ENCODE measurements around the gene ZNF778.
A peak's percentile ranks its signal among the peaks of the same experiment; 100 is the strongest.

ZNF778 gene

GRCh38 chr16:89217388-89218191 lies at the start of gene ZNF778:
Gene ZNF778 (plus strand): TSS chr16:89217703. CDS start chr16:89221128, 3,425 bp downstream.
- Histone ChIP-seq H3K4me3 (ENCODE audit: low read depth in 1 of 2, low read length in 2 of 2) (peak within 1 kb of the TSS; percentile 70 to 91), H3K36me3 (ENCODE audit: control insufficient read depth in 1 of 2, insufficient read depth in 2 of 2, low read length in 2 of 2) (peaks cover 13 to 22% of the 10 kb centered on the region in 2 donors), H3K9me3 (ENCODE audit: control insufficient read depth in 1 of 2, low read length in 2 of 2) (no peaks in the 10 kb centered on the region), H3K27ac (ENCODE audit: low read depth, low read length) (peak within 1 kb of the TSS; percentile 97), H3K9ac (ENCODE audit: low read depth in 1 of 2, low read length in 2 of 2) (peak within 1 kb of the TSS; percentile 78 to 88), H3K4me1 (ENCODE audit: control insufficient read depth in 1 of 2, insufficient read depth in 2 of 2, low read length in 2 of 2) (peaks cover 7 to 14% of the 10 kb centered on the region in 2 donors), H3K27me3 (ENCODE audit: control insufficient read depth in 1 of 2, insufficient read depth in 2 of 2, low read length in 2 of 2) (no peaks in the 10 kb centered on the region)

GRCh38 chr16:89168381-89169189 lies 48.9 kb upstream of the ZNF778 start:
- Histone ChIP-seq H3K36me3 (ENCODE audit: control insufficient read depth in 1 of 2, insufficient read depth in 2 of 2, low read length in 2 of 2) (no peaks in the 10 kb centered on the region), H3K4me1 (ENCODE audit: control insufficient read depth in 1 of 2, insufficient read depth in 2 of 2, low read length in 2 of 2) (peaks cover 13 to 18% of the 10 kb centered on the region in 2 donors), H3K9ac (ENCODE audit: low read depth in 1 of 2, low read length in 2 of 2) (no peak overlapping the region)

GRCh38 chr16:89169778-89170177 lies 47.7 kb upstream of the ZNF778 start:
- Histone ChIP-seq H3K36me3 (ENCODE audit: control insufficient read depth in 1 of 2, insufficient read depth in 2 of 2, low read length in 2 of 2) (no peaks in the 10 kb centered on the region), H3K9me3 (ENCODE audit: control insufficient read depth in 1 of 2, low read length in 2 of 2) (no peaks in the 10 kb centered on the region), H3K4me3 (ENCODE audit: low read depth in 1 of 2, low read length in 2 of 2) (no peak overlapping the region), H3K9ac (ENCODE audit: low read depth in 1 of 2, low read length in 2 of 2) (no peak overlapping the region), H3K27ac (ENCODE audit: low read depth, low read length) (no peak overlapping the region), H3K4me1 (ENCODE audit: control insufficient read depth in 1 of 2, insufficient read depth in 2 of 2, low read length in 2 of 2) (peaks cover 13 to 18% of the 10 kb centered on the region in 2 donors), H3K27me3 (ENCODE audit: control insufficient read depth in 1 of 2, insufficient read depth in 2 of 2, low read length in 2 of 2) (peaks cover 27 to 37% of the 10 kb centered on the region in 2 donors)

More at GRCh38 chr16:89168381-89169189, 48.9 kb upstream of the ZNF778 start:
- Histone ChIP-seq H3K27ac (ENCODE audit: low read depth, low read length) (no peak overlapping the region), H3K9me3 (ENCODE audit: control insufficient read depth in 1 of 2, low read length in 2 of 2) (no peaks in the 10 kb centered on the region), H3K27me3 (ENCODE audit: control insufficient read depth in 1 of 2, insufficient read depth in 2 of 2, low read length in 2 of 2) (peaks cover 27 to 31% of the 10 kb centered on the region in 2 donors), H3K4me3 (ENCODE audit: low read depth in 1 of 2, low read length in 2 of 2) (no peak overlapping the region)

GRCh38 chr16:89170346-89171215 lies 46.9 kb upstream of the ZNF778 start:
- H3K27ac ChIP-seq (ENCODE audit: low read depth, low read length) = no peak overlapping the region
- H3K9ac ChIP-seq (ENCODE audit: low read depth in 1 of 2, low read length in 2 of 2) = peak overlapping the region in 1 of 2 donors; percentile 38
- H3K36me3 ChIP-seq (ENCODE audit: control insufficient read depth in 1 of 2, insufficient read depth in 2 of 2, low read length in 2 of 2) = no peaks in the 10 kb centered on the region
- no peaks in the 10 kb centered on the region for H3K9me3 ChIP-seq (ENCODE audit: control insufficient read depth in 1 of 2, low read length in 2 of 2)
- H3K27me3 ChIP-seq (ENCODE audit: control insufficient read depth in 1 of 2, insufficient read depth in 2 of 2, low read length in 2 of 2) = peaks cover 27 to 40% of the 10 kb centered on the region in 2 donors
- H3K4me3 ChIP-seq (ENCODE audit: low read depth in 1 of 2, low read length in 2 of 2) = peak overlapping the region; percentile 45 to 59
- peaks cover 13 to 18% of the 10 kb centered on the region in 2 donors for H3K4me1 ChIP-seq (ENCODE audit: control insufficient read depth in 1 of 2, insufficient read depth in 2 of 2, low read length in 2 of 2)

- peak within 1 kb of the TSS in 1 of 2 donors; percentile 38 for H3K9ac ChIP-seq (ENCODE audit: low read depth in 1 of 2, low read length in 2 of 2)
- H3K27me3 ChIP-seq (ENCODE audit: control insufficient read depth in 1 of 2, insufficient read depth in 2 of 2, low read length in 2 of 2) = peaks cover 27 to 40% of the 10 kb centered on the region in 2 donors
- no peaks in the 10 kb centered on the region for H3K9me3 ChIP-seq (ENCODE audit: control insufficient read depth in 1 of 2, low read length in 2 of 2)
- no peaks in the 10 kb centered on the region for H3K36me3 ChIP-seq (ENCODE audit: control insufficient read depth in 1 of 2, insufficient read depth in 2 of 2, low read length in 2 of 2)
- peaks cover 13 to 18% of the 10 kb centered on the region in 2 donors for H3K4me1 ChIP-seq (ENCODE audit: control insufficient read depth in 1 of 2, insufficient read depth in 2 of 2, low read length in 2 of 2)
- H3K27ac ChIP-seq (ENCODE audit: low read depth, low read length) = no peak within 1 kb of the TSS
- H3K4me3 ChIP-seq (ENCODE audit: low read depth in 1 of 2, low read length in 2 of 2) = peak within 1 kb of the TSS; percentile 45 to 59
These were observed 46.0 kb upstream of the ZNF778 start, which contains the start of gene CDH15 for GRCh38 chr16:89171216-89172170. Gene CDH15 (plus strand): TSS chr16:89171748. CDS start chr16:89171832, 84 bp downstream.

- Histone ChIP-seq H3K9me3 (ENCODE audit: control insufficient read depth in 1 of 2, low read length in 2 of 2) (no peaks in the 10 kb centered on the region), H3K4me3 (ENCODE audit: low read depth in 1 of 2, low read length in 2 of 2) (no peak overlapping the region), H3K27ac (ENCODE audit: low read depth, low read length) (no peak overlapping the region), H3K4me1 (ENCODE audit: control insufficient read depth in 1 of 2, insufficient read depth in 2 of 2, low read length in 2 of 2) (peaks cover 11 to 15% of the 10 kb centered on the region in 2 donors), H3K36me3 (ENCODE audit: control insufficient read depth in 1 of 2, insufficient read depth in 2 of 2, low read length in 2 of 2) (no peaks in the 10 kb centered on the region), H3K9ac (ENCODE audit: low read depth in 1 of 2, low read length in 2 of 2) (no peak overlapping the region), H3K27me3 (ENCODE audit: control insufficient read depth in 1 of 2, insufficient read depth in 2 of 2, low read length in 2 of 2) (peaks cover 22 to 40% of the 10 kb centered on the region in 2 donors)
These were observed 45.4 kb upstream of the ZNF778 start for GRCh38 chr16:89172171-89172527.

GRCh38 chr16:89172528-89173173 lies 44.9 kb upstream of the ZNF778 start:
- H3K27me3 ChIP-seq (ENCODE audit: control insufficient read depth in 1 of 2, insufficient read depth in 2 of 2, low read length in 2 of 2) = peaks cover 22 to 40% of the 10 kb centered on the region in 2 donors
- H3K4me1 ChIP-seq (ENCODE audit: control insufficient read depth in 1 of 2, insufficient read depth in 2 of 2, low read length in 2 of 2) = peaks cover 7 to 13% of the 10 kb centered on the region in 2 donors
- no peak overlapping the region for H3K4me3 ChIP-seq (ENCODE audit: low read depth in 1 of 2, low read length in 2 of 2)
- no peaks in the 10 kb centered on the region for H3K9me3 ChIP-seq (ENCODE audit: control insufficient read depth in 1 of 2, low read length in 2 of 2)
- H3K9ac ChIP-seq (ENCODE audit: low read depth in 1 of 2, low read length in 2 of 2) = no peak overlapping the region
- H3K36me3 ChIP-seq (ENCODE audit: control insufficient read depth in 1 of 2, insufficient read depth in 2 of 2, low read length in 2 of 2) = no peaks in the 10 kb centered on the region
- H3K27ac ChIP-seq (ENCODE audit: low read depth, low read length) = no peak overlapping the region

- Histone ChIP-seq H3K36me3 (ENCODE audit: control insufficient read depth in 1 of 2, insufficient read depth in 2 of 2, low read length in 2 of 2) (no peaks in the 10 kb centered on the region), H3K9ac (ENCODE audit: low read depth in 1 of 2, low read length in 2 of 2) (no peak overlapping the region), H3K27me3 (ENCODE audit: control insufficient read depth in 1 of 2, insufficient read depth in 2 of 2, low read length in 2 of 2) (peaks cover 20 to 36% of the 10 kb centered on the region in 2 donors), H3K27ac (ENCODE audit: low read depth, low read length) (no peak overlapping the region), H3K9me3 (ENCODE audit: control insufficient read depth in 1 of 2, low read length in 2 of 2) (no peaks in the 10 kb centered on the region), H3K4me1 (ENCODE audit: control insufficient read depth in 1 of 2, insufficient read depth in 2 of 2, low read length in 2 of 2) (peaks cover 7 to 13% of the 10 kb centered on the region in 2 donors), H3K4me3 (ENCODE audit: low read depth in 1 of 2, low read length in 2 of 2) (no peak overlapping the region)
These were observed 44.2 kb upstream of the ZNF778 start for GRCh38 chr16:89173174-89173921.
